ENCODE results near the gene E2F4.

The E2F4 gene

GRCh38 chr16:67173808-67174705 is 17.9 kb upstream of the E2F4 start:
- DNase-seq (ENCODE audit: low read depth): no peak

- DNase-seq (ENCODE audit: low read depth): no peak
Measured at GRCh38 chr16:67174706-67175231, 17.2 kb upstream of the E2F4 start.

- DNase-seq (ENCODE audit: low read depth): no peak
Measured at GRCh38 chr16:67176662-67177061, 15.3 kb upstream of the E2F4 start.

GRCh38 chr16:67177743-67178699 is 13.9 kb upstream of the E2F4 start:
- DNase-seq (ENCODE audit: low read depth): no peak

GRCh38 chr16:67179421-67180080 is 12.4 kb upstream of the E2F4 start:
- no peak for DNase-seq (ENCODE audit: low read depth)

GRCh38 chr16:67180166-67180565 is 11.8 kb upstream of the E2F4 start:
- no peak for DNase-seq (ENCODE audit: low read depth)

- DNase-seq (ENCODE audit: low read depth): no peak
Measured at GRCh38 chr16:67181346-67181745, 10.6 kb upstream of the E2F4 start.

- DNase-seq (ENCODE audit: low read depth): no peak
Measured at GRCh38 chr16:67182288-67182687, 9.7 kb upstream of the E2F4 start.

- no peak for DNase-seq (ENCODE audit: low read depth)
Measured at GRCh38 chr16:67183284-67183626, 8.7 kb upstream of the E2F4 start.

- DNase-seq (ENCODE audit: low read depth): peak; percentile 96
Measured at GRCh38 chr16:67183627-67184452, 8.1 kb upstream of the E2F4 start, which contains the start of gene MATCAP1. Gene MATCAP1 (minus strand): TSS chr16:67183963. CDS start chr16:67180610, 3,353 bp downstream.

GRCh38 chr16:67184453-67184994 is 7.4 kb upstream of the E2F4 start:
- DNase-seq (ENCODE audit: low read depth): no peak

- peak; percentile 62 for DNase-seq (ENCODE audit: low read depth)
Measured at GRCh38 chr16:67184995-67185650, 6.8 kb upstream of the E2F4 start.

- no peak for DNase-seq (ENCODE audit: low read depth)
Measured at GRCh38 chr16:67185651-67186134, 6.3 kb upstream of the E2F4 start.

- peak; percentile 60 for DNase-seq (ENCODE audit: low read depth)
Measured at GRCh38 chr16:67186550-67186950, 5.4 kb upstream of the E2F4 start.

- no peak for DNase-seq (ENCODE audit: low read depth)
Measured at GRCh38 chr16:67187175-67187890, 4.6 kb upstream of the E2F4 start.

- no peak for DNase-seq (ENCODE audit: low read depth)
Measured at GRCh38 chr16:67188323-67188722, 3.6 kb upstream of the E2F4 start.

GRCh38 chr16:67188798-67189197 is 3.2 kb upstream of the E2F4 start:
- DNase-seq (ENCODE audit: low read depth): no peak

GRCh38 chr16:67190041-67190440 is 1.9 kb upstream of the E2F4 start, which contains the start of gene EXOC3L1:
Gene EXOC3L1 (minus strand): TSS chr16:67190136. CDS start chr16:67189676, 460 bp downstream.
- no peak for DNase-seq (ENCODE audit: low read depth)
